CD4-positive, alpha-beta T cell treated with Interleukin-1 beta for 1 hour (primary cell): ENCODE results near the gene CARD8.
A peak's percentile ranks its signal among the peaks of the same experiment; 100 is the strongest.
"Not testable (repeated sequence)": the region's sequence is repeated elsewhere in the genome, so short reads cannot be mapped to it uniquely, and the experiment has no call there.

Source experiments
- DNase-seq, 2 donors: peaks; one replicate each; pipeline ENCODE4 v3.0.0-alpha.2; 2020 to 2022

Gene CARD8

GRCh38 chr19:48258992-48259391 is 3.3 kb upstream of the CARD8 start:
- DNase-seq, result not testable (repeated sequence)

- DNase-seq, result peak; percentile 9 to 64
Measured at GRCh38 chr19:48258350-48258749, 2.6 kb upstream of the CARD8 start.

- DNase-seq, result no peak
Measured at GRCh38 chr19:48254529-48254970, 1.2 kb downstream of the CARD8 start.

GRCh38 chr19:48253999-48254398 is 1.7 kb downstream of the CARD8 start:
- no peak for DNase-seq

- DNase-seq, result no peak
Measured at GRCh38 chr19:48252609-48253008, 3.1 kb downstream of the CARD8 start.

- no peak for DNase-seq
Measured at GRCh38 chr19:48250290-48251025, 5.3 kb downstream of the CARD8 start.

GRCh38 chr19:48249502-48250014 is 6.2 kb downstream of the CARD8 start:
- peak; percentile 65 to 75 for DNase-seq

GRCh38 chr19:48248081-48248833 is 7.5 kb downstream of the CARD8 start:
- no peak for DNase-seq

GRCh38 chr19:48247212-48247611 is 8.5 kb downstream of the CARD8 start:
- DNase-seq, result no peak

- DNase-seq, result no peak
Measured at GRCh38 chr19:48246101-48246500, 9.6 kb downstream of the CARD8 start.

- peak; percentile 34 to 59 for DNase-seq
Measured at GRCh38 chr19:48244281-48244680, 11.4 kb downstream of the CARD8 start.

- not testable (repeated sequence) for DNase-seq
Measured at GRCh38 chr19:48241771-48242170, 13.9 kb downstream of the CARD8 start.

- DNase-seq, result no peak
Measured at GRCh38 chr19:48239582-48240141, 16.1 kb downstream of the CARD8 start.

GRCh38 chr19:48239120-48239519 is 16.6 kb downstream of the CARD8 start:
- no peak for DNase-seq

GRCh38 chr19:48237057-48237456 is 18.7 kb downstream of the CARD8 start:
- DNase-seq, result no peak

- DNase-seq, result peak in 1 of 2 donors; percentile 6
Measured at GRCh38 chr19:48230555-48231129, 25.1 kb downstream of the CARD8 start.

GRCh38 chr19:48221628-48222027 is 34.1 kb downstream of the CARD8 start:
- no peak for DNase-seq

- DNase-seq, result not testable (repeated sequence)
Measured at GRCh38 chr19:48220784-48221183, 34.9 kb downstream of the CARD8 start.

- no peak for DNase-seq
Measured at GRCh38 chr19:48218997-48219396, 36.7 kb downstream of the CARD8 start.

GRCh38 chr19:48216933-48217332 is 38.8 kb downstream of the CARD8 start:
- DNase-seq, result no peak

- no peak for DNase-seq
Measured at GRCh38 chr19:48213959-48214358, 41.8 kb downstream of the CARD8 start.

GRCh38 chr19:48210005-48210404 is 45.7 kb downstream of the CARD8 start:
- no peak for DNase-seq

- DNase-seq, result no peak
Measured at GRCh38 chr19:48206397-48207093, 49.2 kb downstream of the CARD8 start.
